Psoas muscle (tissue), 8 donors: Measurements from ENCODE around the gene REXO4. TPM values are rescaled to one million over a fixed set of nuclear protein-coding genes. Genes with fewer than 3 reads are reported as not detected.
"Not testable (repeated sequence)": the region's sequence is repeated elsewhere in the genome, so short reads cannot be mapped to it uniquely, and the experiment has no call there.

Experiments
- ATAC-seq, 4 donors: fragments of 200-7000 bp; cut with Tn5 transposase; one replicate each; pipeline ENCODE4 v1.9.1; 2020; ENCODE audit warnings: moderate library complexity in 3 of 4, mild to moderate bottlenecking in 2 of 4
- DNase-seq, 2 donors: peaks; one replicate each; pipeline ENCODE4 v3.0.0-alpha.2; 2020
- H3K27ac ChIP-seq: fragments of 200-600 bp; one replicate; pipeline ENCODE4 v1.8.0; 2022
- H3K27me3 ChIP-seq, 3 donors: fragments of 200-600 bp in 1 of 3; one replicate each; pipeline versions ENCODE4 v1.6.1 to v1.8.0; 2013 to 2022; ENCODE audit warnings: low read length in 2 of 3, mild to moderate bottlenecking in 2 of 3, moderate library complexity in 1 of 3; ENCODE audit not compliant: insufficient read depth in 3 of 3
- H3K36me3 ChIP-seq, 2 donors: fragments of 200-600 bp in 1 of 2; one replicate each; pipeline versions ENCODE4 v1.6.1 to v1.8.0; 2013 to 2022; ENCODE audit warnings: low read depth in 1 of 2, mild to moderate bottlenecking in 1 of 2, moderate library complexity in 1 of 2; ENCODE audit not compliant: insufficient read depth in 1 of 2
- H3K4me1 ChIP-seq: fragments of 200-600 bp; one replicate; pipeline ENCODE4 v1.8.0; 2022
- H3K4me3 ChIP-seq: fragments of 200-600 bp; one replicate; pipeline ENCODE4 v1.8.0; 2022; ENCODE audit warnings: mild to moderate bottlenecking
- H3K9me3 ChIP-seq: fragments of 200-600 bp; one replicate; pipeline ENCODE4 v1.8.0; 2022
- CTCF ChIP-seq: fragments of 200-600 bp; IDR thresholded peaks from one replicate; pipeline ENCODE4 v1.8.0; 2022; ENCODE audit warnings: antibody characterized with exemption
- WGBS, 3 donors: extraction: QIAGEN DNeasy Blood & Tissue Kit; methylation state at CpG; one replicate each; pipeline versions ENCODE4 v1.1.6 to v1.1.7; 2013; 5-methylcytosine and 5-hydroxymethylcytosine counted together
- intact Hi-C, 2 donors: fragments of 100-400 bp; cut with DNase I; formaldehyde crosslinking; loops; one replicate each; pipeline versions ENCODE4 v1.11.0 to v1.14.2; 2022
- polyA plus RNA-seq, 3 donors: library from polyadenylated mRNA; stranded (reverse); fragments of 200-250 nt; gene quantifications; one replicate each; pipeline ENCODE4 v1.2.3, GENCODE V29; 2013
- total RNA-seq, 4 donors: library from RNA; stranded (reverse); fragmentation: NEBNext Ultra II Directional in 2 of 4; extraction: Animal tissue kit (Norgen Biotek cat#: 25700) in 2 of 4; gene quantifications; one replicate each; pipeline versions ENCODE4 v1.2.1 to v1.2.4, GENCODE V29; 2021 to 2023
- donor health status: healthy with polysubstance abuse.
- donor health status: DM: no; HTN: no; CAD: no; lungs with moderate emphysema.
- donor health status: Bipolar disorder and iron deficiency.
- donor health status: healthy.
- donor health status: DM: yes; HTN: yes; CAD: no.
- donor health status: DM: no; HTN: no; CAD: no.
- donor health status: DM: no; HTN: no; CAD: no.
- donor health status: DM: yes; HTN: yes; CAD: no.

The REXO4 gene
- total and polyA plus RNA-seq, 7 donors: 23.8 to 75.2 (median 31.2) TPM

GRCh38 chr9:133397895-133398294 lies 19.9 kb downstream of the REXO4 start:
- Histone ChIP-seq H3K4me3 (no peak overlapping the region), H3K27ac (no peak overlapping the region), H3K4me1 (no peaks in the 10 kb centered on the region), H3K9me3 (no peaks in the 10 kb centered on the region), H3K36me3 (peaks cover 0 to 15% of the 10 kb centered on the region in 2 donors), H3K27me3 (peaks cover 0 to 24% (median 8%) of the 10 kb centered on the region in 3 donors)
- 47 to 55% (median 49%) methylated on average over 9 of the region's 9 CpGs for WGBS, 3 donors
- ATAC-seq: no peak
- no peak for DNase-seq
- intact Hi-C loops: no loop called here
- TF ChIP-seq CTCF: no peak

GRCh38 chr9:133397370-133397769 lies 20.4 kb downstream of the REXO4 start:
- Histone ChIP-seq H3K4me3 (no peak overlapping the region), H3K36me3 (peaks cover 0 to 11% of the 10 kb centered on the region in 2 donors), H3K9me3 (no peaks in the 10 kb centered on the region), H3K27me3 (peaks cover 0 to 24% (median 8%) of the 10 kb centered on the region in 3 donors), H3K4me1 (no peaks in the 10 kb centered on the region), H3K27ac (no peak overlapping the region)
- ATAC-seq (peak in 1 of 4 donors; percentile 17), DNase-seq (no peak)
- intact Hi-C loops: no loop called here
- 72 to 77% (median 72%) methylated on average over 6 of the region's 6 CpGs for WGBS, 3 donors
- no peak for TF ChIP-seq CTCF

- DNase-seq: no peak
Observed at GRCh38 chr9:133396952-133397351, 20.9 kb downstream of the REXO4 start.

GRCh38 chr9:133394687-133395271 lies 23.0 kb downstream of the REXO4 start:
- DNase-seq: no peak
- no peak overlapping the region for H3K4me3 ChIP-seq
- H3K4me1 ChIP-seq: no peaks in the 10 kb centered on the region
- TF ChIP-seq CTCF: no peak
- WGBS, 3 donors: 35 to 46% (median 39%) methylated on average over 8 of the region's 8 CpGs
- no peaks in the 10 kb centered on the region for H3K9me3 ChIP-seq
- H3K27ac ChIP-seq: no peak overlapping the region
- H3K27me3 ChIP-seq: peaks cover 0 to 31% (median 8%) of the 10 kb centered on the region in 3 donors
- peaks cover 0 to under 1% of the 10 kb centered on the region in 2 donors for H3K36me3 ChIP-seq
- intact Hi-C loops: no loop called here
- no peak for ATAC-seq

More at GRCh38 chr9:133396952-133397351, 20.9 kb downstream of the REXO4 start:
- intact Hi-C loops: no loop called here
- WGBS, 3 donors: 20 to 30% (median 21%) methylated on average over 14 of the region's 14 CpGs
- no peak for TF ChIP-seq CTCF
- ATAC-seq: peak in 1 of 4 donors; percentile 36
- H3K4me1 ChIP-seq: no peaks in the 10 kb centered on the region
- no peak overlapping the region for H3K27ac ChIP-seq
- H3K4me3 ChIP-seq: no peak overlapping the region
- peaks cover 0 to 24% (median 8%) of the 10 kb centered on the region in 3 donors for H3K27me3 ChIP-seq
- no peaks in the 10 kb centered on the region for H3K9me3 ChIP-seq
- H3K36me3 ChIP-seq: peaks cover 0 to 7% of the 10 kb centered on the region in 2 donors

- Histone ChIP-seq H3K4me3 (no peak overlapping the region), H3K4me1 (no peaks in the 10 kb centered on the region), H3K27ac (no peak overlapping the region), H3K36me3 (no peaks in the 10 kb centered on the region), H3K9me3 (no peaks in the 10 kb centered on the region), H3K27me3 (peaks cover 0 to 34% (median 8%) of the 10 kb centered on the region in 3 donors)
- intact Hi-C loops: no loop called here
- DNase-seq (no peak), ATAC-seq (no peak)
- 72 to 96% (median 87%) methylated on average over 3 of the region's 3 CpGs for WGBS, 3 donors
- TF ChIP-seq CTCF: no peak
Observed at GRCh38 chr9:133393399-133393798, 24.4 kb downstream of the REXO4 start.

GRCh38 chr9:133392308-133392707 lies 25.5 kb downstream of the REXO4 start:
- H3K36me3 ChIP-seq, H3K4me1 ChIP-seq, DNase-seq, H3K27ac ChIP-seq, ATAC-seq, H3K4me3 ChIP-seq, H3K9me3 ChIP-seq, intact Hi-C loops: not testable (repeated sequence)
- WGBS, 3 donors: 91 to 97% (median 96%) methylated on average over 3 of the region's 3 CpGs
- H3K27me3 ChIP-seq: peaks cover 0 to 34% (median 8%) of the 10 kb centered on the region in 3 donors

- H3K36me3 ChIP-seq, H3K4me3 ChIP-seq, H3K9me3 ChIP-seq, intact Hi-C loops, H3K4me1 ChIP-seq, H3K27ac ChIP-seq, ATAC-seq, DNase-seq: not testable (repeated sequence)
- peaks cover 0 to 31% (median 6%) of the 10 kb centered on the region in 3 donors for H3K27me3 ChIP-seq
- WGBS, 3 donors: 38 to 51% (median 48%) methylated on average over 2 to 3 of the region's 4 CpGs
Observed at GRCh38 chr9:133391449-133391848, 26.4 kb downstream of the REXO4 start.
